H9 (cell line): Measurements from ENCODE around the gene MBNL1. TPM values are rescaled to one million over a fixed set of nuclear protein-coding genes. Genes with fewer than 3 reads are reported as not detected.

Source experiments
- DNase-seq: peaks from one replicate; pipeline ENCODE4 v3.0.0-alpha.2; 2017
- H2AFZ ChIP-seq: one replicate; pipeline ENCODE4 v1.6.1; 2013; ENCODE audit warnings: mild to moderate bottlenecking, low read length, control low read depth, moderate library complexity
- H2AK5ac ChIP-seq: 2 replicates; pipeline ENCODE4 v1.6.1; 2013; ENCODE audit warnings: low read length, control low read depth, mixed read lengths; ENCODE audit not compliant: insufficient read length
- H2BK120ac ChIP-seq: one replicate; pipeline ENCODE4 v1.6.1; 2013; ENCODE audit warnings: low read depth, mild to moderate bottlenecking, low read length, control low read depth, inconsistent platforms; ENCODE audit not compliant: poor library complexity, severe bottlenecking
- H2BK12ac ChIP-seq: 2 replicates; pipeline ENCODE4 v1.6.1; 2013; ENCODE audit warnings: low read length, control low read depth, mixed read lengths, low read depth; ENCODE audit not compliant: insufficient read length
- H2BK15ac ChIP-seq: 2 replicates; pipeline ENCODE4 v1.6.1; 2013; ENCODE audit warnings: low read depth, low read length, control low read depth
- H2BK20ac ChIP-seq: one replicate; pipeline ENCODE4 v1.6.1; 2013; ENCODE audit warnings: low read depth, mild to moderate bottlenecking, low read length, control low read depth, inconsistent platforms; ENCODE audit not compliant: poor library complexity, severe bottlenecking
- H2BK5ac ChIP-seq: 2 replicates; pipeline ENCODE4 v1.6.1; 2013; ENCODE audit warnings: low read length, control low read depth, mixed read lengths; ENCODE audit not compliant: insufficient read length
- H3K14ac ChIP-seq: 2 replicates; pipeline ENCODE4 v1.6.1; 2013; ENCODE audit warnings: low read length, control low read depth; ENCODE audit not compliant: insufficient read depth
- H3K18ac ChIP-seq: 2 replicates; pipeline ENCODE4 v1.6.1; 2013; ENCODE audit warnings: low read depth, mild to moderate bottlenecking, mixed read lengths, low read length, control low read depth; ENCODE audit not compliant: insufficient read length
- H3K23ac ChIP-seq: 2 replicates; pipeline ENCODE4 v1.6.1; 2013; ENCODE audit warnings: low read length, control low read depth, mixed read lengths, low read depth; ENCODE audit not compliant: insufficient read length
- H3K23me2 ChIP-seq: 2 replicates; pipeline ENCODE4 v1.6.1; 2013; ENCODE audit warnings: low read depth, mild to moderate bottlenecking, mixed read lengths, low read length, control low read depth; ENCODE audit not compliant: insufficient read length, poor library complexity, severe bottlenecking
- H3K27ac ChIP-seq: 2 replicates; pipeline ENCODE4 v1.5.1; 2013; ENCODE audit warnings: low read length, control low read depth, mixed read lengths, low read depth; ENCODE audit not compliant: insufficient read length
- H3K27me3 ChIP-seq: 2 replicates; pipeline ENCODE4 v1.6.1; 2013; ENCODE audit warnings: low read length, control low read depth, inconsistent platforms; ENCODE audit not compliant: insufficient read depth
- H3K4ac ChIP-seq: 2 replicates; pipeline ENCODE4 v1.6.1; 2013; ENCODE audit warnings: low read depth, mild to moderate bottlenecking, control low read depth, inconsistent platforms, low read length, moderate library complexity
- H3K4me1 ChIP-seq: 2 replicates; pipeline ENCODE4 v1.6.1; 2013; ENCODE audit warnings: low read length, control low read depth, inconsistent platforms; ENCODE audit not compliant: insufficient read depth
- H3K4me2 ChIP-seq: 2 replicates; pipeline ENCODE4 v1.6.1; 2013; ENCODE audit warnings: low read length, control low read depth, mixed read lengths; ENCODE audit not compliant: insufficient read length, insufficient read depth
- H3K56ac ChIP-seq: 2 replicates; pipeline ENCODE4 v1.6.1; 2013; ENCODE audit warnings: low read depth, mild to moderate bottlenecking, mixed read lengths, low read length, control low read depth; ENCODE audit not compliant: insufficient read length
- H3K79me1 ChIP-seq: 2 replicates; pipeline ENCODE4 v1.6.1; 2013; ENCODE audit warnings: low read depth, mild to moderate bottlenecking, moderate library complexity, low read length, control low read depth, inconsistent platforms; ENCODE audit not compliant: insufficient read depth, poor library complexity, severe bottlenecking
- H3K79me2 ChIP-seq: 2 replicates; pipeline ENCODE4 v1.6.1; 2013; ENCODE audit warnings: low read length, control low read depth, inconsistent platforms; ENCODE audit not compliant: insufficient read depth
- H3K9ac ChIP-seq: 2 replicates; pipeline ENCODE4 v1.6.1; 2013; ENCODE audit warnings: low read length, control low read depth, mixed read lengths; ENCODE audit not compliant: insufficient read length; ENCODE audit errors: extremely low read depth
- H3K9me3 ChIP-seq: one replicate; pipeline ENCODE4 v1.6.1; 2013; ENCODE audit warnings: low read depth, low read length, inconsistent platforms; ENCODE audit not compliant: control insufficient read depth
- H3T11ph ChIP-seq: one replicate; pipeline ENCODE4 v1.6.1; 2013; ENCODE audit warnings: mild to moderate bottlenecking, low read length, control low read depth, inconsistent platforms
- H4K20me1 ChIP-seq: one replicate; pipeline ENCODE4 v1.6.1; 2013; ENCODE audit not compliant: control insufficient read depth, insufficient read length, insufficient read depth
- H4K5ac ChIP-seq: 2 replicates; pipeline ENCODE4 v1.6.1; 2013; ENCODE audit warnings: low read depth, mild to moderate bottlenecking, mixed read lengths, low read length, control low read depth; ENCODE audit not compliant: insufficient read length
- H4K8ac ChIP-seq: replicated peaks from 2 replicates; pipeline ENCODE4 v1.6.1; 2013; ENCODE audit warnings: low read length, control low read depth, mixed read lengths, low read depth; ENCODE audit not compliant: insufficient read length
- H4K91ac ChIP-seq: 2 replicates; pipeline ENCODE4 v1.6.1; 2013; ENCODE audit warnings: low read depth, mild to moderate bottlenecking, moderate library complexity, mixed read lengths, low read length, control low read depth; ENCODE audit not compliant: insufficient read length
- H3K27ac Mint-ChIP-seq, 3 experiments: 2 replicates in 2 of 3; 3 replicates in 1 of 3; pipeline ENCODE4 v1.8.0; 2020 to 2021; ENCODE audit warnings: mixed read lengths in 3 of 3, mild to moderate bottlenecking in 1 of 3, moderate library complexity in 1 of 3
- H3K27me3 Mint-ChIP-seq: 2 replicates; pipeline ENCODE4 v1.8.0; 2021; ENCODE audit warnings: low read depth, mild to moderate bottlenecking, moderate library complexity, mixed read lengths
- H3K36me3 Mint-ChIP-seq, 3 experiments: 2 replicates in 2 of 3; 3 replicates in 1 of 3; pipeline ENCODE4 v1.8.0; 2020 to 2021; ENCODE audit warnings: low read depth in 3 of 3, mixed read lengths in 3 of 3; ENCODE audit not compliant: insufficient read depth in 1 of 3
- H3K4me1 Mint-ChIP-seq, 2 experiments: 2 replicates each; pipeline ENCODE4 v1.8.0; 2020; ENCODE audit warnings: mixed read lengths in 2 of 2
- H3K4me3 Mint-ChIP-seq, 2 experiments: 2 replicates in 1 of 2; 3 replicates in 1 of 2; pipeline ENCODE4 v1.8.0; 2020 to 2021; ENCODE audit warnings: mild to moderate bottlenecking in 2 of 2, mixed read lengths in 2 of 2, moderate library complexity in 1 of 2
- H3K9me3 Mint-ChIP-seq, 2 experiments: 2 replicates in 1 of 2; 3 replicates in 1 of 2; pipeline ENCODE4 v1.8.0; 2020; ENCODE audit warnings: mild to moderate bottlenecking in 2 of 2, mixed read lengths in 2 of 2, moderate library complexity in 1 of 2
- CTCF ChIP-seq: fragments of 200-600 bp; sonication (generic); conservative IDR thresholded peaks from 3 replicates; pipeline ENCODE4 v1.8.0; 2021; ENCODE audit warnings: antibody characterized with exemption, mild to moderate bottlenecking
- WGBS: extraction: QIAGEN DNeasy Blood & Tissue Kit; methylation state at CpG from one replicate; pipeline ENCODE4 v1.1.7; 2013; ENCODE audit warnings: missing lambda C conversion rate, low lambda C conversion rate, mixed read lengths; ENCODE audit not compliant: insufficient read length; ENCODE audit errors: extremely low coverage; 5-methylcytosine and 5-hydroxymethylcytosine counted together
- total RNA-seq: library from RNA; stranded (reverse); gene quantifications from 2 replicates; pipeline ENCODE4 v1.2.1, GENCODE V29; 2021

MBNL1 gene
- total RNA-seq, 1 experiment from 2014 or later: 14.9 TPM

DNA sequence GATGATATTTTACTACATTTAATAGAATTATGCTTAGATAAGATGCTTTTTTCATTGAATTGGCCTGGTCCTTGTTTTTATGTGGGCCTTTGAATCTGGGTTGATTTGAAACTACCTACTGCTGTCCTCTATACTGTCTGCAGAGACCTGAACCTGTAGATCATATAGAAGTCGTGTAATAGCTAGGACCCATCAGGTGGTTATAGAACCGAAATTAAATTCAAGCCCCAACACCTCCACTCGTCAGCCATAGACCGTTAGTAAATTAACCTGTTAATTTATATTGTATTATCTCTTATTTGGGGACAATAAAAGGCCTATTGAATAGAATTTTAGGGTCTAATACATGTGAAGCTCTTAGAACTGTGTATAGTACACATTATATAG lies 108.4 kb downstream of the MBNL1 start:
- no peak overlapping the region for H3K4ac ChIP-seq
- no peak overlapping the region for H3K56ac ChIP-seq
- H3K79me2 ChIP-seq: no peaks in the 10 kb centered on the region; the same call in 1 of the 2 replicates
- no peaks in the 10 kb centered on the region for H3K23me2 ChIP-seq
- peaks cover 3 to 4% of the 10 kb centered on the region in 2 experiments; a peak in 3 of 5 replicates for H3K9me3 Mint-ChIP-seq
- no peak overlapping the region for H2BK120ac ChIP-seq
- WGBS: no CpG with 5 or more reads among the region's 4 CpGs
- H3K27ac ChIP-seq: no peak overlapping the region
- no peak overlapping the region for H2BK12ac ChIP-seq
- no peak overlapping the region for H2BK15ac ChIP-seq
- no peak overlapping the region for H3K27ac Mint-ChIP-seq
- peaks cover 6 to 7% (median 6%) of the 10 kb centered on the region in 3 experiments; a peak in 6 of 7 replicates for H3K36me3 Mint-ChIP-seq
- H3K14ac ChIP-seq: no peak overlapping the region
- H3K4me1 ChIP-seq: no peaks in the 10 kb centered on the region
- H3K79me1 ChIP-seq: no peaks in the 10 kb centered on the region
- H3K4me1 Mint-ChIP-seq: peaks cover 8 to 12% of the 10 kb centered on the region in 2 experiments
- no peak overlapping the region for H2BK20ac ChIP-seq
- no peak overlapping the region for H3K9ac ChIP-seq
- DNase-seq: no peak
- no peak overlapping the region for H2BK5ac ChIP-seq
- H3K4me2 ChIP-seq: no peak overlapping the region
- H3K23ac ChIP-seq: no peak overlapping the region
- no peaks in the 10 kb centered on the region for H3K27me3 Mint-ChIP-seq
- no peak overlapping the region for H4K8ac ChIP-seq
- no peaks in the 10 kb centered on the region for H3K27me3 ChIP-seq
- TF ChIP-seq CTCF: no peak
- H4K5ac ChIP-seq: no peak overlapping the region
- no peak overlapping the region for H3K18ac ChIP-seq
- H4K20me1 ChIP-seq: no peaks in the 10 kb centered on the region
- no peak overlapping the region for H3T11ph ChIP-seq
- H3K4me3 Mint-ChIP-seq: no peak overlapping the region
- H2AK5ac ChIP-seq: no peak overlapping the region
- no peak overlapping the region for H4K91ac ChIP-seq
- no peak overlapping the region for H2AFZ ChIP-seq
- no peaks in the 10 kb centered on the region for H3K9me3 ChIP-seq
